Endodermal cell (in vitro differentiated cells): ENCODE results near the gene EXOC3L4. TPM values are rescaled to one million over a fixed set of nuclear protein-coding genes. Genes with fewer than 3 reads are reported as not detected.

Experiments
- DNase-seq: peaks from one replicate; pipeline ENCODE4 v3.0.0-alpha.2; 2017
- H3K27ac ChIP-seq: 2 replicates; pipeline ENCODE4 v1.5.1; 2013; ENCODE audit warnings: mild to moderate bottlenecking, low read depth, low read length, moderate library complexity
- H3K27me3 ChIP-seq: 2 replicates; pipeline ENCODE4 v1.6.1; 2013; ENCODE audit warnings: mild to moderate bottlenecking, low read length, moderate library complexity; ENCODE audit not compliant: insufficient read depth, control insufficient read depth, poor library complexity, severe bottlenecking
- H3K36me3 ChIP-seq: 2 replicates; pipeline ENCODE4 v1.7.0; 2013; ENCODE audit warnings: mild to moderate bottlenecking, low read length, moderate library complexity; ENCODE audit not compliant: control insufficient read depth, insufficient read depth
- H3K4me1 ChIP-seq: one replicate; pipeline ENCODE4 v1.7.0; 2013; ENCODE audit warnings: low read length; ENCODE audit not compliant: control insufficient read depth, insufficient read depth
- H3K4me3 ChIP-seq: 2 replicates; pipeline ENCODE4 v1.5.1; 2013; ENCODE audit warnings: mild to moderate bottlenecking, low read length, moderate library complexity
- H3K9ac ChIP-seq: 2 replicates; pipeline ENCODE4 v1.6.1; 2013; ENCODE audit warnings: mild to moderate bottlenecking, low read length, moderate library complexity; ENCODE audit not compliant: poor library complexity, severe bottlenecking; ENCODE audit errors: extremely low read depth
- H3K9me3 ChIP-seq: 2 replicates; pipeline ENCODE4 v1.6.1; 2013; ENCODE audit warnings: mild to moderate bottlenecking, low read length, moderate library complexity; ENCODE audit not compliant: control insufficient read depth
- H3K27ac Mint-ChIP-seq: 2 replicates; pipeline ENCODE4 v1.8.0; 2020; ENCODE audit warnings: mixed read lengths
- H3K27me3 Mint-ChIP-seq: 2 replicates; pipeline ENCODE4 v1.8.0; 2021; ENCODE audit warnings: mild to moderate bottlenecking, mixed read lengths; ENCODE audit not compliant: insufficient read depth
- H3K36me3 Mint-ChIP-seq: 2 replicates; pipeline ENCODE4 v1.8.0; 2020; ENCODE audit warnings: low read depth, mixed read lengths
- H3K4me1 Mint-ChIP-seq: 2 replicates; pipeline ENCODE4 v1.8.0; 2020; ENCODE audit warnings: mixed read lengths
- H3K4me3 Mint-ChIP-seq: 2 replicates; pipeline ENCODE4 v1.8.0; 2020; ENCODE audit warnings: mild to moderate bottlenecking, moderate library complexity, mixed read lengths
- H3K9me3 Mint-ChIP-seq: 2 replicates; pipeline ENCODE4 v1.8.0; 2020; ENCODE audit warnings: mild to moderate bottlenecking, mixed read lengths
- WGBS, 2 experiments: methylation state at CpG; one replicate each; pipeline versions ENCODE4 v1.1.5 to v1.1.7; 2013; ENCODE audit warnings: missing lambda C conversion rate in 2 of 2, mixed read lengths in 1 of 2; ENCODE audit not compliant: insufficient coverage in 1 of 2, insufficient read length in 1 of 2; 5-methylcytosine and 5-hydroxymethylcytosine counted together
- total RNA-seq, 2 donors: library from RNA; stranded (reverse); fragmentation: NEBNext Ultra II Directional in 1 of 2; extraction: Animal tissue kit (Norgen Biotek cat#: 25700) in 1 of 2; gene quantifications; 2 replicates in 1 of 2; 3 replicates in 1 of 2; pipeline ENCODE4 v1.2.1, GENCODE V29; 2021
- TF ChIP-seq, protein P1 (sequence below): fragments of 200-600 bp; sonication (generic); conservative IDR thresholded peaks from 2 replicates; pipeline ENCODE4 v1.5.0; 2021; ENCODE audit warnings: antibody characterized with exemption, mild to moderate bottlenecking

Gene EXOC3L4
- total RNA-seq, 2 donors from 2014 or later = 2.5 to 3.6 TPM

DNA sequence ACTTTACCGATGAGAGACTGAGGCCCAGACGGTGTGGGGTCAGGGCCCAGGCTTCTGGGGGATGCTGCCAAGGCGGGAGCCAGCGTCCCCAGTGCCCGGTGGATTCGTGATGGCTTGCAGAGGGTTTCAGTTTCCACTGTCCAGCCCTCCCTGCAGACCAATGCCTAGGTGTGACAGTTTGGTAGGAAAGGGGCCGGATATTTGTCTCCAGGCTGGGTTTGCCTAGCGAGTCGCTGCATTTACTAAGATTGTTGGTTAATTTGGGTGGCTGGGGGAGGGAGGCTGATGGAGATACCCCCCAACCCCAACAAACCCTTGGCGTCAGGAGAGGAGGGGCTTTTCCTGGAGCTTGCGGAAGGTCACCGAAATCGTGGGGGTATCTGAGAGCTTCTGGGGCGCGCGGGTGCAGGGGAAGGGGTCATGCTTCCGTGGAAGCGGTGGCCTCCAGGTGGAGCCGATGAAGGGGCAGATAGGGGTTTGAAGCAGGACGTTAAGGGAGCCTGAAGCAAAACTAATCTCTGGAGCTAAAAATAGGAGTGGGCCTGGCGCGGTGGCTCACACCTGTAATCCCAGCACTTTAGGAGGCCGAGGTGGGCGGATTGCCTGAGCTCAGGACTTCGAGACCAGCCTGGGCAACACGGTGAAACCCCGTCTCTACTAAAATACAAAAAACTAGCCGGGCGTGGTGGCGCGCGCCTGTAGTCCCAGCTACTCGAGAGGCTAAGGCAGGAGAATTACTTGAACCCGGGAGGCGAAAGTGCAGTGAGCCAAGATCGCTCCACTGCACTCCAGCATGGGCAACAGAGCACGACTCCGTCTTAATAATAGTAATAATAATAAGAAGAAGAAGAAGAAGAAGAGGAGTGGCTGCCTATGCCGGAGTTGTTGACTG lies 36.1 kb upstream of the EXOC3L4 start:
- Mint-ChIP-seq H3K9me3 (no peaks in the 10 kb centered on the region), H3K27ac (peak overlapping the region; percentile 65), H3K27me3 (peaks cover 3% of the 10 kb centered on the region), H3K4me1 (peaks cover 23% of the 10 kb centered on the region), H3K36me3 (peaks cover 5% of the 10 kb centered on the region), H3K4me3 (peak overlapping the region; percentile 84)
- TF ChIP-seq, protein P1, sequence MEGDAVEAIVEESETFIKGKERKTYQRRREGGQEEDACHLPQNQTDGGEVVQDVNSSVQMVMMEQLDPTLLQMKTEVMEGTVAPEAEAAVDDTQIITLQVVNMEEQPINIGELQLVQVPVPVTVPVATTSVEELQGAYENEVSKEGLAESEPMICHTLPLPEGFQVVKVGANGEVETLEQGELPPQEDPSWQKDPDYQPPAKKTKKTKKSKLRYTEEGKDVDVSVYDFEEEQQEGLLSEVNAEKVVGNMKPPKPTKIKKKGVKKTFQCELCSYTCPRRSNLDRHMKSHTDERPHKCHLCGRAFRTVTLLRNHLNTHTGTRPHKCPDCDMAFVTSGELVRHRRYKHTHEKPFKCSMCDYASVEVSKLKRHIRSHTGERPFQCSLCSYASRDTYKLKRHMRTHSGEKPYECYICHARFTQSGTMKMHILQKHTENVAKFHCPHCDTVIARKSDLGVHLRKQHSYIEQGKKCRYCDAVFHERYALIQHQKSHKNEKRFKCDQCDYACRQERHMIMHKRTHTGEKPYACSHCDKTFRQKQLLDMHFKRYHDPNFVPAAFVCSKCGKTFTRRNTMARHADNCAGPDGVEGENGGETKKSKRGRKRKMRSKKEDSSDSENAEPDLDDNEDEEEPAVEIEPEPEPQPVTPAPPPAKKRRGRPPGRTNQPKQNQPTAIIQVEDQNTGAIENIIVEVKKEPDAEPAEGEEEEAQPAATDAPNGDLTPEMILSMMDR = no peak
- Histone ChIP-seq H3K27me3 (no peaks in the 10 kb centered on the region), H3K9ac (peak overlapping the region; percentile 33), H3K4me3 (peak overlapping the region; percentile 88), H3K9me3 (no peaks in the 10 kb centered on the region), H3K36me3 (peaks cover 10% of the 10 kb centered on the region), H3K4me1 (peaks cover 7% of the 10 kb centered on the region), H3K27ac (no peak overlapping the region)
- 48 to 59% methylated on average over 32 to 39 of the region's 39 CpGs for WGBS, 2 experiments
- no peak for DNase-seq

DNA sequence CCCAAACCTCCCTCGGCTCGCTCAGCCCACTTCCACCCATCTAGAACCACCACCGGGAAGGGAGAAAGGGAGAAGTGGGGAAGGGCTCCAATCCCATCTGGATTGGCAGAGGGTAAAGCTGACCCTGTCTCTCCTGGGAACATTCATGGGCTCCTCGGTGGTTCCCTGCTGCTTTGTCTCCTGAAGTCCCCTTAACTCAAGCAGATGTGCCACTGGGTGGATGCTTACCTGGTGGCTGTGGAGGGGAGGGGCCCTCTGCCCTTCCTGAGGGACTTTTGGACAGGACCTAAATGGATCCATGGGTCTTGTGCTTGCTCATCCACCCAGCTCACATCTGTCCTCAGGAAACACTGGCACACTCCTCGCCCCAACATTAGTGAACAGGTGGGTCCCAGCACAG lies 35.0 kb upstream of the EXOC3L4 start:
- Histone ChIP-seq H3K4me3 (peak overlapping the region; percentile 88), H3K36me3 (peaks cover 5% of the 10 kb centered on the region), H3K27ac (no peak overlapping the region), H3K9me3 (no peaks in the 10 kb centered on the region), H3K27me3 (no peaks in the 10 kb centered on the region), H3K4me1 (peaks cover 7% of the 10 kb centered on the region), H3K9ac (no peak overlapping the region)
- peaks cover 4% of the 10 kb centered on the region for H3K36me3 Mint-ChIP-seq
- H3K4me1 Mint-ChIP-seq = peaks cover 23% of the 10 kb centered on the region
- no peaks in the 10 kb centered on the region for H3K9me3 Mint-ChIP-seq
- DNase-seq = no peak
- H3K27me3 Mint-ChIP-seq = peaks cover 3% of the 10 kb centered on the region
- WGBS, 2 experiments = 87 to 92% methylated on average over 2 to 3 of the region's 5 CpGs
- TF ChIP-seq, protein P1 = no peak
- H3K27ac Mint-ChIP-seq = no peak overlapping the region
- peak overlapping the region; percentile 84 for H3K4me3 Mint-ChIP-seq

DNA sequence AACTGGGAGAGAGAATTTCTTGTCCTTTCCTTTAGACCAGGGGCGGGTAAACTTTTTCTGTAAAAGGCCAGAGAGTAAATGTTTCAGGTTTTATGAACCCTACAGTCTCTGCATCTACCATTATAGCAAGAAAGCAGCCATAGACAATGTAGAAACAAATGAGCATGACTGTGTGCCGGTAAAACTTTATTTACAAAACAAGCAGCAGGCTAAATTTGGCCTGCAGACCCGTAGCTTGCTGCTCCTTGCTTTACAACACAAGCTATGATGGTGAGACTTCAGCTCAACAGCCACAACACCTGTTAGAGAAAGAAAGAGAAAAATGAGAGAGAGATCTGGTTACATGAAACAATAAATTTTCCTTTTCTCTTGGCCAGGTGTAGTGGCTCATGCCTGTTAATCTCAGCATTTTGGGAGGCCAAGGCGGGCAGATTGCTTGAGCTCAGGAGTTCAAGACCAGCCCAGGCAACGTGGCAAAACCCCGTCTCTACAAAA lies 33.0 kb upstream of the EXOC3L4 start:
- no peaks in the 10 kb centered on the region for H3K9me3 Mint-ChIP-seq
- H3K36me3 ChIP-seq = no peaks in the 10 kb centered on the region

More for the DNA sequence above, 33.0 kb upstream of the EXOC3L4 start:
- H3K27ac Mint-ChIP-seq = no peak overlapping the region
- DNase-seq = no peak
- Histone ChIP-seq H3K9me3 (no peaks in the 10 kb centered on the region), H3K27me3 (no peaks in the 10 kb centered on the region), H3K9ac (no peak overlapping the region), H3K4me1 (no peaks in the 10 kb centered on the region), H3K4me3 (no peak overlapping the region), H3K27ac (no peak overlapping the region)
- H3K36me3 Mint-ChIP-seq = no peaks in the 10 kb centered on the region
- WGBS, 2 experiments = 72 to 80% methylated on average over 4 to 6 of the region's 6 CpGs
- TF ChIP-seq, protein P1 = no peak
- no peak overlapping the region for H3K4me3 Mint-ChIP-seq
- peaks cover 8% of the 10 kb centered on the region for H3K4me1 Mint-ChIP-seq
- H3K27me3 Mint-ChIP-seq = peaks cover 3% of the 10 kb centered on the region
